GM23338 (cell line): ENCODE measurements around the gene DCDC1. TPM values are rescaled to one million over a fixed set of nuclear protein-coding genes. Genes with fewer than 3 reads are reported as not detected.

ENCODE experiments used
- ATAC-seq: fragments of 200-7000 bp; cut with Tn5 transposase; 3 replicates; pipeline ENCODE4 v1.9.1; 2020
- DNase-seq: peaks from one replicate; pipeline ENCODE4 v3.0.0-alpha.2; 2015; ENCODE audit warnings: low spot score
- H2AFZ ChIP-seq: fragments of 200-600 bp; sonication (generic); 2 replicates; pipeline ENCODE4 v1.8.0; 2016; ENCODE audit warnings: antibody characterized with exemption, mild to moderate bottlenecking, moderate library complexity
- H3F3A ChIP-seq: fragments of 200-600 bp; sonication (generic); replicated peaks from 2 replicates; pipeline ENCODE4 v1.8.0; 2017; ENCODE audit warnings: antibody characterized with exemption, mixed run types, low read depth
- H3K27ac ChIP-seq: fragments of 200-600 bp; sonication (generic); 2 replicates; pipeline ENCODE4 v1.6.1; 2016; ENCODE audit warnings: low read depth
- H3K27me3 ChIP-seq: fragments of 200-600 bp; sonication (generic); 2 replicates; pipeline ENCODE4 v1.8.0; 2016; ENCODE audit warnings: mild to moderate bottlenecking, mixed run types, moderate library complexity; ENCODE audit not compliant: insufficient read depth
- H3K36me3 ChIP-seq: fragments of 200-600 bp; sonication (generic); 2 replicates; pipeline ENCODE4 v1.8.0; 2016; ENCODE audit warnings: mild to moderate bottlenecking; ENCODE audit not compliant: insufficient read depth
- H3K4me1 ChIP-seq: fragments of 200-600 bp; sonication (generic); 2 replicates; pipeline ENCODE4 v1.8.0; 2016; ENCODE audit warnings: mild to moderate bottlenecking, moderate library complexity; ENCODE audit not compliant: insufficient read depth
- H3K4me2 ChIP-seq: fragments of 200-600 bp; sonication (generic); 2 replicates; pipeline ENCODE4 v1.7.1; 2017; ENCODE audit warnings: mixed run types
- H3K4me3 ChIP-seq: fragments of 200-600 bp; sonication (generic); 2 replicates; pipeline ENCODE4 v1.6.1; 2016; ENCODE audit warnings: mixed run types
- H3K79me2 ChIP-seq: fragments of 200-600 bp; sonication (generic); replicated peaks from 2 replicates; pipeline ENCODE4 v1.8.0; 2017; ENCODE audit warnings: mild to moderate bottlenecking; ENCODE audit not compliant: insufficient read depth
- H3K9me2 ChIP-seq: fragments of 200-600 bp; sonication (generic); 2 replicates; pipeline ENCODE4 v1.8.0; 2017; ENCODE audit not compliant: insufficient read depth
- H4K20me1 ChIP-seq: fragments of 200-600 bp; sonication (generic); replicated peaks from 2 replicates; pipeline ENCODE4 v1.8.0; 2017; ENCODE audit warnings: mild to moderate bottlenecking; ENCODE audit not compliant: insufficient read depth
- H3K27ac Mint-ChIP-seq: 2 replicates; pipeline ENCODE4 v1.8.0; 2020; ENCODE audit warnings: inconsistent platforms, mild to moderate bottlenecking, moderate library complexity, mixed read lengths
- H3K27me3 Mint-ChIP-seq: 3 replicates; pipeline ENCODE4 v1.8.0; 2022; ENCODE audit warnings: low read depth, mild to moderate bottlenecking, moderate library complexity, mixed read lengths, inconsistent platforms; ENCODE audit not compliant: insufficient read depth, poor library complexity
- H3K36me3 Mint-ChIP-seq: 3 replicates; pipeline ENCODE4 v1.8.0; 2021; ENCODE audit warnings: low read depth, mild to moderate bottlenecking, inconsistent platforms, moderate library complexity, mixed read lengths
- H3K4me1 Mint-ChIP-seq: 3 replicates; pipeline ENCODE4 v1.8.0; 2020; ENCODE audit warnings: mild to moderate bottlenecking, inconsistent platforms, mixed read lengths
- H3K4me3 Mint-ChIP-seq: 3 replicates; pipeline ENCODE4 v1.8.0; 2021; ENCODE audit warnings: moderate library complexity, mild to moderate bottlenecking, inconsistent platforms, mixed read lengths
- H3K9me3 Mint-ChIP-seq: 3 replicates; pipeline ENCODE4 v1.8.0; 2020; ENCODE audit warnings: moderate library complexity, mild to moderate bottlenecking, inconsistent platforms, mixed read lengths
- CREB1 ChIP-seq: fragments of 250-450 bp; sonication (Bioruptor Pico); IDR thresholded peaks from 2 replicates; pipeline ENCODE4 v1.5.0; 2020; ENCODE audit warnings: low read depth, mild to moderate bottlenecking, moderate library complexity
- EZH2 ChIP-seq: fragments of 200-600 bp; sonication (generic); IDR thresholded peaks from one replicate; pipeline ENCODE4 v1.8.0; 2017; ENCODE audit warnings: antibody characterized with exemption, mild to moderate bottlenecking, low read depth; ENCODE audit not compliant: unreplicated experiment
- EZH2phosphoT487 ChIP-seq: fragments of 200-600 bp; sonication (generic); IDR thresholded peaks from one replicate; pipeline ENCODE4 v1.8.1; 2018; ENCODE audit warnings: antibody characterized with exemption; ENCODE audit not compliant: unreplicated experiment
- JUNB ChIP-seq: IDR thresholded peaks from one replicate; pipeline ENCODE4 v1.6.1; 2016; ENCODE audit warnings: antibody characterized with exemption; ENCODE audit not compliant: unreplicated experiment
- NANOG ChIP-seq: IDR thresholded peaks from 2 replicates; pipeline ENCODE4 v1.6.1; 2016; ENCODE audit warnings: antibody characterized with exemption, borderline replicate concordance
- POLR2AphosphoS5 ChIP-seq: IDR thresholded peaks from 2 replicates; pipeline ENCODE4 v1.6.1; 2016; ENCODE audit warnings: antibody characterized with exemption, low read depth
- STAT1 ChIP-seq: IDR thresholded peaks from one replicate; pipeline ENCODE4 v1.6.1; 2016; ENCODE audit warnings: antibody characterized with exemption; ENCODE audit not compliant: unreplicated experiment
- ZNF114 ChIP-seq: fragments of 250-450 bp; sonication (Bioruptor Pico); IDR thresholded peaks from 2 replicates; pipeline ENCODE4 v1.5.0; 2020; ENCODE audit warnings: mild to moderate bottlenecking, moderate library complexity
- ZNF331 ChIP-seq: fragments of 250-450 bp; sonication (Bioruptor Pico); IDR thresholded peaks from 2 replicates; pipeline ENCODE4 v1.5.0; 2020; ENCODE audit warnings: low read depth, mild to moderate bottlenecking, moderate library complexity
- polyA plus RNA-seq: library from polyadenylated mRNA; unstranded; fragments of >200 nt; fragmentation: Nextera tagmentation; extraction: Ambion mirVana; gene quantifications from 2 replicates; pipeline ENCODE4 v1.2.1, GENCODE V29; 2016
- total RNA-seq: library from RNA; depleted of rRNA; stranded (reverse); fragments of >200 nt; shearing (Covaris generic); gene quantifications from 2 replicates; pipeline ENCODE4 v1.2.3, GENCODE V29; 2014
- TF ChIP-seq, protein P1 (sequence below): IDR thresholded peaks from one replicate; pipeline ENCODE4 v1.6.1; 2018; ENCODE audit warnings: antibody characterized with exemption; ENCODE audit not compliant: unreplicated experiment
- TF ChIP-seq, protein P2 (sequence below), 2 experiments: fragments of 200-600 bp in 1 of 2; sonication (generic) in 1 of 2; conservative IDR thresholded peaks; 2 replicates each; pipeline versions ENCODE4 v1.5.1 to v1.6.1; 2016 to 2017; ENCODE audit warnings: antibody characterized with exemption in 2 of 2, low read depth in 2 of 2, mild to moderate bottlenecking in 2 of 2, moderate library complexity in 1 of 2
- TF ChIP-seq, protein P3 (sequence below): fragments of 250-450 bp; sonication (Bioruptor Pico); IDR thresholded peaks from 2 replicates; pipeline ENCODE4 v1.5.0; 2020; ENCODE audit warnings: mild to moderate bottlenecking, moderate library complexity
- TF ChIP-seq, protein P4 (sequence below): IDR thresholded peaks from 2 replicates; pipeline ENCODE4 v1.6.1; 2016; ENCODE audit warnings: antibody characterized with exemption

The DCDC1 gene
- total and polyA plus RNA-seq, 2 experiments from 2014 or later, result 0.56 to 0.58 TPM

DNA sequence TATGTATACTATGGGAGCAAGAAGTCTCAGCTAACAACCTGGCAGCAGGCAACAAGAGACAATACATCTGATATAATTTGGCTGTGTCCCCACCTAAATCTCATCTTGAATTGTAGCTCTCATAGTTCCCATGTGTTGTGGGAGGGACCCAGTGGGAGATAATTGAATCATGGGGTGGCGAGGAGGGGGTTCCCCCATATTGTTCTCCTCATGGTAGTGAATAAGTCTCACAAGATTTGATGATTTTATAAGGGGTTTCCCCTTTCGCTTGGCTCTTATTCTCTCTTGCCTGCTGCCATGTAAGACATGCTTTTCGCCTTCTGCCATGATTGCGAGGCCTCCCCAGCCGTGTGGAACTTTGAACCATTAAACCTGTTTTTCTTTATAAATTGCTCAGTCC is 6.3 kb upstream of the DCDC1 start (continued):
- TF ChIP-seq CREB1 (CRISPR knock-in tag), result no peak

DNA sequence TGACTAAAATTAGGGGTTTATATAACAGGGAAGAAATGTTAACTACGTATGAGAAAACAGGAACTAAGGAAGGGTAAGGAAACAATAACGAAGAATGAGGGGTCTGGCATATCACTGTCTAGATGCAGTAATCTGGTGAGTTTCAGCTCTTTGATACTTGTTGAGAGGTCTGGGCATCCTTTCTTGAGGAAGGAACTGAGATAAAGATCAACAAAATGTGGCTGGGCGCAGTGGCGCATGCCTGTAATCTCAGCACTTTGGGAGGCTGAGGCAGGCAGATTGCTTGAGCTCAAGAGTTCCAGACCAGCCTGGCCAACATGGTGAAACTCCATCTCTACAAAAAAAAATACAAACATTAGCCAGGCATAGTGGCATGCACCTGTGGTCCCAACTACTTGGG is 2.7 kb downstream of the DCDC1 start:
- TF ChIP-seq ZNF331 (CRISPR knock-in tag) (no peak), NANOG (no peak), POLR2AphosphoS5 (no peak), CREB1 (CRISPR knock-in tag) (no peak), ZNF114 (no peak), EZH2 (no peak), JUNB (no peak), STAT1 (no peak), EZH2phosphoT487 (no peak)
- TF ChIP-seq, protein P1, sequence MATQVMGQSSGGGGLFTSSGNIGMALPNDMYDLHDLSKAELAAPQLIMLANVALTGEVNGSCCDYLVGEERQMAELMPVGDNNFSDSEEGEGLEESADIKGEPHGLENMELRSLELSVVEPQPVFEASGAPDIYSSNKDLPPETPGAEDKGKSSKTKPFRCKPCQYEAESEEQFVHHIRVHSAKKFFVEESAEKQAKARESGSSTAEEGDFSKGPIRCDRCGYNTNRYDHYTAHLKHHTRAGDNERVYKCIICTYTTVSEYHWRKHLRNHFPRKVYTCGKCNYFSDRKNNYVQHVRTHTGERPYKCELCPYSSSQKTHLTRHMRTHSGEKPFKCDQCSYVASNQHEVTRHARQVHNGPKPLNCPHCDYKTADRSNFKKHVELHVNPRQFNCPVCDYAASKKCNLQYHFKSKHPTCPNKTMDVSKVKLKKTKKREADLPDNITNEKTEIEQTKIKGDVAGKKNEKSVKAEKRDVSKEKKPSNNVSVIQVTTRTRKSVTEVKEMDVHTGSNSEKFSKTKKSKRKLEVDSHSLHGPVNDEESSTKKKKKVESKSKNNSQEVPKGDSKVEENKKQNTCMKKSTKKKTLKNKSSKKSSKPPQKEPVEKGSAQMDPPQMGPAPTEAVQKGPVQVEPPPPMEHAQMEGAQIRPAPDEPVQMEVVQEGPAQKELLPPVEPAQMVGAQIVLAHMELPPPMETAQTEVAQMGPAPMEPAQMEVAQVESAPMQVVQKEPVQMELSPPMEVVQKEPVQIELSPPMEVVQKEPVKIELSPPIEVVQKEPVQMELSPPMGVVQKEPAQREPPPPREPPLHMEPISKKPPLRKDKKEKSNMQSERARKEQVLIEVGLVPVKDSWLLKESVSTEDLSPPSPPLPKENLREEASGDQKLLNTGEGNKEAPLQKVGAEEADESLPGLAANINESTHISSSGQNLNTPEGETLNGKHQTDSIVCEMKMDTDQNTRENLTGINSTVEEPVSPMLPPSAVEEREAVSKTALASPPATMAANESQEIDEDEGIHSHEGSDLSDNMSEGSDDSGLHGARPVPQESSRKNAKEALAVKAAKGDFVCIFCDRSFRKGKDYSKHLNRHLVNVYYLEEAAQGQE, result no peak
- TF ChIP-seq, protein P2, sequence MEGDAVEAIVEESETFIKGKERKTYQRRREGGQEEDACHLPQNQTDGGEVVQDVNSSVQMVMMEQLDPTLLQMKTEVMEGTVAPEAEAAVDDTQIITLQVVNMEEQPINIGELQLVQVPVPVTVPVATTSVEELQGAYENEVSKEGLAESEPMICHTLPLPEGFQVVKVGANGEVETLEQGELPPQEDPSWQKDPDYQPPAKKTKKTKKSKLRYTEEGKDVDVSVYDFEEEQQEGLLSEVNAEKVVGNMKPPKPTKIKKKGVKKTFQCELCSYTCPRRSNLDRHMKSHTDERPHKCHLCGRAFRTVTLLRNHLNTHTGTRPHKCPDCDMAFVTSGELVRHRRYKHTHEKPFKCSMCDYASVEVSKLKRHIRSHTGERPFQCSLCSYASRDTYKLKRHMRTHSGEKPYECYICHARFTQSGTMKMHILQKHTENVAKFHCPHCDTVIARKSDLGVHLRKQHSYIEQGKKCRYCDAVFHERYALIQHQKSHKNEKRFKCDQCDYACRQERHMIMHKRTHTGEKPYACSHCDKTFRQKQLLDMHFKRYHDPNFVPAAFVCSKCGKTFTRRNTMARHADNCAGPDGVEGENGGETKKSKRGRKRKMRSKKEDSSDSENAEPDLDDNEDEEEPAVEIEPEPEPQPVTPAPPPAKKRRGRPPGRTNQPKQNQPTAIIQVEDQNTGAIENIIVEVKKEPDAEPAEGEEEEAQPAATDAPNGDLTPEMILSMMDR (conservative IDR thresholded peaks at IDR 0.05; ENCODE audit: low read depth in 2 of 2), result no peak
- TF ChIP-seq, protein P3, sequence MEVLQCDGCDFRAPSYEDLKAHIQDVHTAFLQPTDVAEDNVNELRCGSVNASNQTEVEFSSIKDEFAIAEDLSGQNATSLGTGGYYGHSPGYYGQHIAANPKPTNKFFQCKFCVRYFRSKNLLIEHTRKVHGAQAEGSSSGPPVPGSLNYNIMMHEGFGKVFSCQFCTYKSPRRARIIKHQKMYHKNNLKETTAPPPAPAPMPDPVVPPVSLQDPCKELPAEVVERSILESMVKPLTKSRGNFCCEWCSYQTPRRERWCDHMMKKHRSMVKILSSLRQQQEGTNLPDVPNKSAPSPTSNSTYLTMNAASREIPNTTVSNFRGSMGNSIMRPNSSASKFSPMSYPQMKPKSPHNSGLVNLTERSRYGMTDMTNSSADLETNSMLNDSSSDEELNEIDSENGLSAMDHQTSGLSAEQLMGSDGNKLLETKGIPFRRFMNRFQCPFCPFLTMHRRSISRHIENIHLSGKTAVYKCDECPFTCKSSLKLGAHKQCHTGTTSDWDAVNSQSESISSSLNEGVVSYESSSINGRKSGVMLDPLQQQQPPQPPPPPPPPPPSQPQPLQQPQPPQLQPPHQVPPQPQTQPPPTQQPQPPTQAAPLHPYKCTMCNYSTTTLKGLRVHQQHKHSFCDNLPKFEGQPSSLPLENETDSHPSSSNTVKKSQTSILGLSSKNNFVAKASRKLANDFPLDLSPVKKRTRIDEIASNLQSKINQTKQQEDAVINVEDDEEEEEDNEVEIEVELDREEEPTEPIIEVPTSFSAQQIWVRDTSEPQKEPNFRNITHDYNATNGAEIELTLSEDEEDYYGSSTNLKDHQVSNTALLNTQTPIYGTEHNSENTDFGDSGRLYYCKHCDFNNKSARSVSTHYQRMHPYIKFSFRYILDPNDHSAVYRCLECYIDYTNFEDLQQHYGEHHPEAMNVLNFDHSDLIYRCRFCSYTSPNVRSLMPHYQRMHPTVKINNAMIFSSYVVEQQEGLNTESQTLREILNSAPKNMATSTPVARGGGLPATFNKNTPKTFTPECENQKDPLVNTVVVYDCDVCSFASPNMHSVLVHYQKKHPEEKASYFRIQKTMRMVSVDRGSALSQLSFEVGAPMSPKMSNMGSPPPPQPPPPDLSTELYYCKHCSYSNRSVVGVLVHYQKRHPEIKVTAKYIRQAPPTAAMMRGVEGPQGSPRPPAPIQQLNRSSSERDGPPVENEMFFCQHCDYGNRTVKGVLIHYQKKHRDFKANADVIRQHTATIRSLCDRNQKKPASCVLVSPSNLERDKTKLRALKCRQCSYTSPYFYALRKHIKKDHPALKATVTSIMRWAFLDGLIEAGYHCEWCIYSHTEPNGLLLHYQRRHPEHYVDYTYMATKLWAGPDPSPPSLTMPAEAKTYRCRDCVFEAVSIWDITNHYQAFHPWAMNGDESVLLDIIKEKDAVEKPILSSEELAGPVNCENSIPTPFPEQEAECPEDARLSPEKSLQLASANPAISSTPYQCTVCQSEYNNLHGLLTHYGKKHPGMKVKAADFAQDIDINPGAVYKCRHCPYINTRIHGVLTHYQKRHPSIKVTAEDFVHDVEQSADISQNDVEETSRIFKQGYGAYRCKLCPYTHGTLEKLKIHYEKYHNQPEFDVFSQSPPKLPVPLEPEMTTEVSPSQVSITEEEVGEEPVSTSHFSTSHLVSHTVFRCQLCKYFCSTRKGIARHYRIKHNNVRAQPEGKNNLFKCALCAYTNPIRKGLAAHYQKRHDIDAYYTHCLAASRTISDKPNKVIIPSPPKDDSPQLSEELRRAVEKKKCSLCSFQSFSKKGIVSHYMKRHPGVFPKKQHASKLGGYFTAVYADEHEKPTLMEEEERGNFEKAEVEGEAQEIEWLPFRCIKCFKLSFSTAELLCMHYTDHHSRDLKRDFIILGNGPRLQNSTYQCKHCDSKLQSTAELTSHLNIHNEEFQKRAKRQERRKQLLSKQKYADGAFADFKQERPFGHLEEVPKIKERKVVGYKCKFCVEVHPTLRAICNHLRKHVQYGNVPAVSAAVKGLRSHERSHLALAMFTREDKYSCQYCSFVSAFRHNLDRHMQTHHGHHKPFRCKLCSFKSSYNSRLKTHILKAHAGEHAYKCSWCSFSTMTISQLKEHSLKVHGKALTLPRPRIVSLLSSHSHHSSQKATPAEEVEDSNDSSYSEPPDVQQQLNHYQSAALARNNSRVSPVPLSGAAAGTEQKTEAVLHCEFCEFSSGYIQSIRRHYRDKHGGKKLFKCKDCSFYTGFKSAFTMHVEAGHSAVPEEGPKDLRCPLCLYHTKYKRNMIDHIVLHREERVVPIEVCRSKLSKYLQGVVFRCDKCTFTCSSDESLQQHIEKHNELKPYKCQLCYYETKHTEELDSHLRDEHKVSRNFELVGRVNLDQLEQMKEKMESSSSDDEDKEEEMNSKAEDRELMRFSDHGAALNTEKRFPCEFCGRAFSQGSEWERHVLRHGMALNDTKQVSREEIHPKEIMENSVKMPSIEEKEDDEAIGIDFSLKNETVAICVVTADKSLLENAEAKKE (CRISPR knock-in tag), result no peak
- TF ChIP-seq, protein P4, sequence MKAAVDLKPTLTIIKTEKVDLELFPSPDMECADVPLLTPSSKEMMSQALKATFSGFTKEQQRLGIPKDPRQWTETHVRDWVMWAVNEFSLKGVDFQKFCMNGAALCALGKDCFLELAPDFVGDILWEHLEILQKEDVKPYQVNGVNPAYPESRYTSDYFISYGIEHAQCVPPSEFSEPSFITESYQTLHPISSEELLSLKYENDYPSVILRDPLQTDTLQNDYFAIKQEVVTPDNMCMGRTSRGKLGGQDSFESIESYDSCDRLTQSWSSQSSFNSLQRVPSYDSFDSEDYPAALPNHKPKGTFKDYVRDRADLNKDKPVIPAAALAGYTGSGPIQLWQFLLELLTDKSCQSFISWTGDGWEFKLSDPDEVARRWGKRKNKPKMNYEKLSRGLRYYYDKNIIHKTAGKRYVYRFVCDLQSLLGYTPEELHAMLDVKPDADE, result no peak
- Mint-ChIP-seq H3K27me3 (peaks cover 6% of the 10 kb centered on the region), H3K4me1 (peaks cover 5% of the 10 kb centered on the region), H3K27ac (no peak overlapping the region), H3K4me3 (no peak overlapping the region), H3K9me3 (no peaks in the 10 kb centered on the region), H3K36me3 (no peaks in the 10 kb centered on the region)
- Histone ChIP-seq H2AFZ (no peak overlapping the region), H3K4me3 (no peak overlapping the region), H3K36me3 (no peaks in the 10 kb centered on the region), H3K9me2 (no peaks in the 10 kb centered on the region), H3K4me1 (peaks cover 5% of the 10 kb centered on the region; the same call in 1 of the 2 replicates), H3K79me2 (peaks cover 20% of the 10 kb centered on the region), H3K27me3 (no peaks in the 10 kb centered on the region), H3K4me2 (no peak overlapping the region), H3K27ac (no peak overlapping the region), H4K20me1 (no peaks in the 10 kb centered on the region; the same call in 1 of the 2 replicates), H3F3A (no peaks in the 10 kb centered on the region)
- DNase-seq (no peak), ATAC-seq (no peak)
